DOHH2 (cell line): ENCODE results near the gene TM4SF4.

Source experiments
- H3F3A ChIP-seq: fragments of 200-600 bp; sonication (generic), shearing (Covaris generic); 2 replicates; pipeline ENCODE4 v1.6.0; 2016; ENCODE audit warnings: antibody characterized with exemption, mild to moderate bottlenecking; ENCODE audit not compliant: control insufficient read depth, insufficient read depth
- H3K27ac ChIP-seq: fragments of 200-600 bp; sonication (generic); 2 replicates; pipeline ENCODE4 v1.5.1; 2014; ENCODE audit warnings: low read depth, mild to moderate bottlenecking, low read length, moderate library complexity
- H3K27me3 ChIP-seq: fragments of 200-600 bp; sonication (generic); 2 replicates; pipeline ENCODE4 v1.6.1; 2014; ENCODE audit warnings: mild to moderate bottlenecking, low read length, mixed read lengths; ENCODE audit not compliant: control insufficient read depth
- H3K36me3 ChIP-seq: fragments of 200-600 bp; sonication (generic); 2 replicates; pipeline ENCODE4 v1.6.1; 2014; ENCODE audit warnings: mild to moderate bottlenecking, low read length, moderate library complexity, mixed read lengths; ENCODE audit not compliant: control insufficient read depth
- H3K4me1 ChIP-seq: fragments of 200-600 bp; sonication (generic); 2 replicates; pipeline ENCODE4 v1.6.1; 2014; ENCODE audit warnings: mild to moderate bottlenecking, low read length, mixed read lengths; ENCODE audit not compliant: control insufficient read depth
- H3K4me2 ChIP-seq: fragments of 200-600 bp; sonication (generic); 2 replicates; pipeline ENCODE4 v1.6.0; 2014; ENCODE audit warnings: mild to moderate bottlenecking, low read length, moderate library complexity
- H3K4me3 ChIP-seq: fragments of 200-600 bp; sonication (generic); 2 replicates; pipeline ENCODE4 v1.5.1; 2014; ENCODE audit warnings: mild to moderate bottlenecking, low read length, mixed read lengths
- H3K79me2 ChIP-seq: fragments of 200-600 bp; sonication (generic); 2 replicates; pipeline ENCODE4 v1.6.1; 2014; ENCODE audit warnings: mild to moderate bottlenecking, low read length, mixed read lengths; ENCODE audit not compliant: control insufficient read depth
- H3K9me2 ChIP-seq: fragments of 200-600 bp; sonication (generic); replicated peaks from 2 replicates; pipeline ENCODE4 v1.6.1; 2014; ENCODE audit warnings: mild to moderate bottlenecking, low read length, mixed read lengths; ENCODE audit not compliant: control insufficient read depth
- H3K9me3 ChIP-seq: fragments of 200-600 bp; sonication (generic); 2 replicates; pipeline ENCODE4 v1.6.1; 2014; ENCODE audit warnings: antibody characterized with exemption, low read length, mixed read lengths; ENCODE audit not compliant: control insufficient read depth, insufficient read depth
- H4K20me1 ChIP-seq: fragments of 200-600 bp; sonication (generic); 2 replicates; pipeline ENCODE4 v1.6.0; 2014; ENCODE audit warnings: low read depth, mild to moderate bottlenecking, antibody characterized with exemption, low read length, moderate library complexity; ENCODE audit not compliant: control insufficient read depth, insufficient read depth
- CTCF ChIP-seq: fragments of 200-600 bp; sonication (generic); IDR thresholded peaks from one replicate; pipeline ENCODE4 v1.5.1; 2014; ENCODE audit warnings: antibody characterized with exemption, mild to moderate bottlenecking, low read depth, low read length; ENCODE audit not compliant: poor library complexity, severe bottlenecking
- EZH2phosphoT487 ChIP-seq: fragments of 200-600 bp; sonication (generic); IDR thresholded peaks from 2 replicates; pipeline ENCODE4 v1.6.1; 2017; ENCODE audit warnings: borderline replicate concordance, mild to moderate bottlenecking, antibody characterized with exemption, low read length, moderate library complexity, mixed read lengths

Gene TM4SF4

GRCh38 chr3:149507491-149508324 lies 33.2 kb downstream of the TM4SF4 start:
- no peaks in the 10 kb centered on the region for H4K20me1 ChIP-seq
- no peaks in the 10 kb centered on the region for H3K9me2 ChIP-seq
- no peaks in the 10 kb centered on the region for H3K36me3 ChIP-seq
- no peaks in the 10 kb centered on the region for H3K9me3 ChIP-seq
- no peaks in the 10 kb centered on the region for H3K79me2 ChIP-seq
- H3K4me2 ChIP-seq = no peak overlapping the region
- peaks cover 5% of the 10 kb centered on the region for H3K27me3 ChIP-seq
- H3F3A ChIP-seq = no peaks in the 10 kb centered on the region
- no peak overlapping the region for H3K4me3 ChIP-seq
- no peak overlapping the region for H3K27ac ChIP-seq
- H3K4me1 ChIP-seq = no peaks in the 10 kb centered on the region
- TF ChIP-seq EZH2phosphoT487 (no peak), CTCF (no peak)

- H3F3A ChIP-seq = no peaks in the 10 kb centered on the region
- no peaks in the 10 kb centered on the region for H3K4me1 ChIP-seq
- no peaks in the 10 kb centered on the region for H3K36me3 ChIP-seq
- TF ChIP-seq EZH2phosphoT487 (no peak), CTCF (no peak)
- no peak overlapping the region for H3K4me3 ChIP-seq
- no peaks in the 10 kb centered on the region for H3K9me2 ChIP-seq
- H3K27me3 ChIP-seq = peaks cover 5% of the 10 kb centered on the region
- no peaks in the 10 kb centered on the region for H3K9me3 ChIP-seq
- H4K20me1 ChIP-seq = no peaks in the 10 kb centered on the region
- no peak overlapping the region for H3K4me2 ChIP-seq
- no peaks in the 10 kb centered on the region for H3K79me2 ChIP-seq
- H3K27ac ChIP-seq = no peak overlapping the region
Observed at GRCh38 chr3:149509526-149509925, 35.0 kb downstream of the TM4SF4 start.

GRCh38 chr3:149510480-149510879 lies 36.0 kb downstream of the TM4SF4 start:
- H3K4me2 ChIP-seq = no peak overlapping the region

More at GRCh38 chr3:149510480-149510879, 36.0 kb downstream of the TM4SF4 start:
- no peaks in the 10 kb centered on the region for H3F3A ChIP-seq
- H3K27me3 ChIP-seq = peaks cover 5% of the 10 kb centered on the region
- no peaks in the 10 kb centered on the region for H3K36me3 ChIP-seq
- no peak overlapping the region for H3K4me3 ChIP-seq
- TF ChIP-seq EZH2phosphoT487 (no peak), CTCF (no peak)
- H3K9me3 ChIP-seq = no peaks in the 10 kb centered on the region
- H3K27ac ChIP-seq = no peak overlapping the region
- no peaks in the 10 kb centered on the region for H4K20me1 ChIP-seq
- no peaks in the 10 kb centered on the region for H3K4me1 ChIP-seq
- no peaks in the 10 kb centered on the region for H3K79me2 ChIP-seq
- H3K9me2 ChIP-seq = no peaks in the 10 kb centered on the region
